Natural killer cell (primary cell): ENCODE data around the gene RAB8A. TPM values are rescaled to one million over a fixed set of nuclear protein-coding genes. Genes with fewer than 3 reads are reported as not detected.

Experiments
- ATAC-seq, 3 donors: fragments of 150-1000 bp in 2 of 3; fragments of 200-7000 bp in 1 of 3; cut with Tn5 transposase; 1 replicate in 1 of 3; 2 replicates in 2 of 3; pipeline ENCODE4 v1.10.0; 2021; ENCODE audit warnings: mild to moderate bottlenecking in 2 of 3, moderate library complexity in 2 of 3
- DNase-seq, 2 donors: peaks; one replicate each; pipeline versions ENCODE4 v3.0.0 to v3.0.0-alpha.2; 2013 to 2021; ENCODE audit warnings: mixed read lengths in 1 of 2
- H3K27ac ChIP-seq: one replicate; pipeline ENCODE4 v1.5.1; 2013; ENCODE audit warnings: mild to moderate bottlenecking, low read length
- H3K27me3 ChIP-seq: one replicate; pipeline ENCODE4 v1.6.1; 2013; ENCODE audit warnings: low read length; ENCODE audit not compliant: control insufficient read depth, insufficient read depth
- H3K36me3 ChIP-seq: one replicate; pipeline ENCODE4 v1.6.1; 2013; ENCODE audit warnings: low read length; ENCODE audit not compliant: control insufficient read depth, insufficient read depth
- H3K4me1 ChIP-seq: one replicate; pipeline ENCODE4 v1.6.1; 2013; ENCODE audit warnings: low read length; ENCODE audit not compliant: control insufficient read depth, insufficient read depth
- H3K4me3 ChIP-seq: one replicate; pipeline ENCODE4 v1.5.1; 2013; ENCODE audit warnings: low read length
- H3K9me3 ChIP-seq: one replicate; pipeline ENCODE4 v1.6.1; 2013; ENCODE audit warnings: low read length; ENCODE audit not compliant: control insufficient read depth, insufficient read depth
- H3K27ac Mint-ChIP-seq, 2 donors: one replicate each; pipeline ENCODE4 v1.8.0; 2022; ENCODE audit warnings: mild to moderate bottlenecking in 2 of 2, mixed read lengths in 2 of 2, moderate library complexity in 1 of 2
- H3K27me3 Mint-ChIP-seq, 2 donors: one replicate each; pipeline ENCODE4 v1.8.0; 2022; ENCODE audit warnings: low read depth in 2 of 2, mixed read lengths in 2 of 2
- H3K36me3 Mint-ChIP-seq: one replicate; pipeline ENCODE4 v1.8.0; 2022; ENCODE audit warnings: mixed read lengths
- H3K4me1 Mint-ChIP-seq, 2 donors: one replicate each; pipeline ENCODE4 v1.8.0; 2022; ENCODE audit warnings: mixed read lengths in 2 of 2
- H3K4me3 Mint-ChIP-seq: one replicate; pipeline ENCODE4 v1.8.0; 2022; ENCODE audit warnings: mild to moderate bottlenecking, moderate library complexity, mixed read lengths
- H3K9me3 Mint-ChIP-seq, 2 donors: one replicate each; pipeline ENCODE4 v1.8.0; 2022; ENCODE audit warnings: mixed read lengths in 2 of 2
- WGBS: methylation state at CpG from one replicate; pipeline ENCODE4 v1.1.7; 2013; ENCODE audit warnings: missing lambda C conversion rate; ENCODE audit not compliant: insufficient coverage; 5-methylcytosine and 5-hydroxymethylcytosine counted together
- intact Hi-C: fragments of 100-400 bp; cut with micrococcal nuclease; formaldehyde crosslinking; loops from one replicate; pipeline ENCODE4 v1.14.2; 2022
- total RNA-seq, 4 donors: library from RNA; stranded (reverse); fragments of 120-200 nt in 1 of 4; gene quantifications; one replicate each; pipeline versions ENCODE4 v1.2.3 to v1.2.4, GENCODE V29; 2013 to 2022
- TF ChIP-seq, protein P1 (sequence below): fragments of 200-600 bp; IDR thresholded peaks from one replicate; pipeline ENCODE4 v1.8.0; 2022; ENCODE audit warnings: antibody characterized with exemption

RAB8A gene
- total RNA-seq, result 100 to 1,000 TPM; 137 to 161 (median 149) TPM
- 90.0 TPM for total RNA-seq (2013)

DNA sequence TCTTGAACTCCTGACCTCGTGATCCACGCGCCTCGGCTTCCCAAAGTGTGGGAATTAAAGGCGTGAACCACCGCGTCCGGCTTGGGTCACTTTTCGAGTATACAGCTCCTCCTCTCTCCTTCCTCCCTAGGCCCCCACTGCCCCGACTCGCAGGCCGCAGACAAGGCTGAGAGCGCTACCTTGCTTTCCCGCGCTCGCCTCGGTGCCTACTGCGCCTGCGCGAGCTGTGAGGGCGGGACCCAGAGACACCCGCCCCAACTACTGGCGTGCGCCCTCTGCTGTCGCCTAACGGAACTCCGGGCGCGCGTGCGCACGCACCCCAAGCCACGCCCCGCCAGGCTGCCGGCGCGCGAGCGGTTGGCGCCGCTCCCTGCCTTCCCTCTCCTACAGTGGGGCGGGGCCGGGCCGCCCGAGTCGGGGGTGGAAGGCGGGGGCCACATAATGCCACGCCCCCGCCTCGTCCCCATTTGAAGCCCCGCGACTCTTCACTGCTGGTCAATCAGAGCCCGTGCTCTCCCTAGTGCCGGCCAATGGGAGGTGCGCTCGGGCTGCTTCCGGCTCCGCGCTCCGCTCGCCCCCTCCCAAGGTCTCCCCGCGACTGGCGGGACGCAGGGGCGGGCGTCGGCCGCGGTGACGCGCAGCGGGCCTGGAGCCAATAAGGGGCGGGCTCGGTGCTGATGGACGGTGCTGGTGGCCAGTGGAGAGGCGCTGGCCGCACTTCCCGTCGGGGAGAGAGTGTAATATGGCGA is at the start of gene RAB8A:
TSS of gene RAB8A (plus strand) at position 730 of the 749 bp plus-strand sequence. CDS start at position 743, 13 bp downstream.
- peak within 1 kb of the TSS; percentile 96 for H3K4me3 Mint-ChIP-seq

GRCh38 chr19:16061943-16062342 is 49.7 kb upstream of the RAB8A start:
- no peaks in the 10 kb centered on the region for H3K9me3 ChIP-seq
- Mint-ChIP-seq H3K27me3 (peaks cover 0 to 7% of the 10 kb centered on the region in 2 donors), H3K9me3 (no peaks in the 10 kb centered on the region), H3K4me3 (no peak overlapping the region), H3K27ac (no peak overlapping the region), H3K36me3 (no peaks in the 10 kb centered on the region), H3K4me1 (peaks cover 12 to 15% of the 10 kb centered on the region in 2 donors)
- H3K4me1 ChIP-seq, result peaks cover 17% of the 10 kb centered on the region
- H3K27me3 ChIP-seq, result no peaks in the 10 kb centered on the region
- H3K27ac ChIP-seq, result no peak overlapping the region
- intact Hi-C loops, result no loop called here
- peak in 1 of 2 donors; percentile 57 for DNase-seq
- WGBS, result 37% methylated on average over 4 of the region's 4 CpGs
- peak in 1 of 3 donors; percentile 44 for ATAC-seq
- H3K4me3 ChIP-seq, result no peak overlapping the region
- TF ChIP-seq, protein P1, sequence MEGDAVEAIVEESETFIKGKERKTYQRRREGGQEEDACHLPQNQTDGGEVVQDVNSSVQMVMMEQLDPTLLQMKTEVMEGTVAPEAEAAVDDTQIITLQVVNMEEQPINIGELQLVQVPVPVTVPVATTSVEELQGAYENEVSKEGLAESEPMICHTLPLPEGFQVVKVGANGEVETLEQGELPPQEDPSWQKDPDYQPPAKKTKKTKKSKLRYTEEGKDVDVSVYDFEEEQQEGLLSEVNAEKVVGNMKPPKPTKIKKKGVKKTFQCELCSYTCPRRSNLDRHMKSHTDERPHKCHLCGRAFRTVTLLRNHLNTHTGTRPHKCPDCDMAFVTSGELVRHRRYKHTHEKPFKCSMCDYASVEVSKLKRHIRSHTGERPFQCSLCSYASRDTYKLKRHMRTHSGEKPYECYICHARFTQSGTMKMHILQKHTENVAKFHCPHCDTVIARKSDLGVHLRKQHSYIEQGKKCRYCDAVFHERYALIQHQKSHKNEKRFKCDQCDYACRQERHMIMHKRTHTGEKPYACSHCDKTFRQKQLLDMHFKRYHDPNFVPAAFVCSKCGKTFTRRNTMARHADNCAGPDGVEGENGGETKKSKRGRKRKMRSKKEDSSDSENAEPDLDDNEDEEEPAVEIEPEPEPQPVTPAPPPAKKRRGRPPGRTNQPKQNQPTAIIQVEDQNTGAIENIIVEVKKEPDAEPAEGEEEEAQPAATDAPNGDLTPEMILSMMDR, result no peak
- H3K36me3 ChIP-seq, result no peaks in the 10 kb centered on the region

More for the DNA sequence above, at the start of gene RAB8A:
- no peaks in the 10 kb centered on the region for H3K27me3 Mint-ChIP-seq
- TF ChIP-seq, protein P1, result peak; percentile 95
- Histone ChIP-seq H3K27ac (peak within 1 kb of the TSS; percentile 91), H3K9me3 (no peaks in the 10 kb centered on the region), H3K36me3 (peaks cover 21% of the 10 kb centered on the region), H3K27me3 (no peaks in the 10 kb centered on the region), H3K4me3 (peak within 1 kb of the TSS; percentile 88), H3K4me1 (peaks cover 45% of the 10 kb centered on the region)
- intact Hi-C loops, result loop anchor here (1.0 to 5.0 kb wide), 5 partner anchors 32 to 74 kb away; partner anchors contain the start of gene FAM32A
- WGBS, result under 1% methylated on average over 81 of the region's 81 CpGs
- ATAC-seq (peak; percentile 86 to 94 (median 87)), DNase-seq (peak; percentile 99 to 100)
- peak within 1 kb of the TSS; percentile 92 to 97 for H3K27ac Mint-ChIP-seq
- peaks cover 22 to 35% of the 10 kb centered on the region in 2 donors for H3K4me1 Mint-ChIP-seq
- no peaks in the 10 kb centered on the region for H3K9me3 Mint-ChIP-seq
- no peaks in the 10 kb centered on the region for H3K36me3 Mint-ChIP-seq

GRCh38 chr19:16062789-16063188 is 48.9 kb upstream of the RAB8A start:
- intact Hi-C loops, result no loop called here
- Mint-ChIP-seq H3K4me3 (no peak overlapping the region), H3K36me3 (no peaks in the 10 kb centered on the region), H3K27ac (peak overlapping the region in 1 of 2 donors; percentile 45), H3K9me3 (no peaks in the 10 kb centered on the region), H3K4me1 (peaks cover 12 to 15% of the 10 kb centered on the region in 2 donors), H3K27me3 (peaks cover 0 to 4% of the 10 kb centered on the region in 2 donors)
- no peaks in the 10 kb centered on the region for H3K9me3 ChIP-seq
- peaks cover 17% of the 10 kb centered on the region for H3K4me1 ChIP-seq
- H3K4me3 ChIP-seq, result no peak overlapping the region
- no peak overlapping the region for H3K27ac ChIP-seq
- no peaks in the 10 kb centered on the region for H3K36me3 ChIP-seq
- DNase-seq, result peak; percentile 77 to 85
- TF ChIP-seq, protein P1, result peak; percentile 94
- H3K27me3 ChIP-seq, result no peaks in the 10 kb centered on the region
- peak; percentile 88 to 94 (median 91) for ATAC-seq
- 87% methylated on average over 2 of the region's 2 CpGs for WGBS
